GM12878 (cell line): ENCODE data around the gene CLNS1A. TPM values are rescaled to one million over a fixed set of nuclear protein-coding genes. Genes with fewer than 3 reads are reported as not detected.

Source experiments
- ATAC-seq: fragments of 200-7000 bp; cut with Tn5 transposase; 3 replicates; pipeline ENCODE4 v1.9.1; 2020; ENCODE audit warnings: mild to moderate bottlenecking, moderate library complexity
- BruUV-seq: library from RNA; stranded (reverse); fragments of 400-500 nt; replicated peaks from 2 replicates; lab custom pipeline; 2021; lab: Mats Ljungman, UMichigan
- CTCF ChIA-PET: fragments of 300-600 bp; sonication (Branson Sonifier 250); formaldehyde crosslinking; extraction: SDS; loops from one replicate; lab custom pipeline; 2021; ENCODE audit warnings: inconsistent platforms; lab: Yijun Ruan, JAX
- POLR2A ChIA-PET: fragments of 350-600 bp; formaldehyde crosslinking; extraction: SDS; loops from one replicate; lab custom pipeline; 2021; ENCODE audit warnings: inconsistent platforms; lab: Charles Lee
- RAD21 ChIA-PET: fragments of 300-600 bp; sonication (Branson Sonifier 250); formaldehyde crosslinking; loops from one replicate; lab custom pipeline; 2023; ENCODE audit warnings: antibody characterized with exemption; ENCODE audit not compliant: unreplicated experiment; lab: Charles Lee
- SMC1A ChIA-PET: fragments of 300-600 bp; sonication (Branson Sonifier 250); formaldehyde crosslinking; loops from one replicate; lab custom pipeline; 2023; ENCODE audit not compliant: unreplicated experiment, uncharacterized antibody; lab: Charles Lee
- DNase-seq: peaks from one replicate; pipeline ENCODE4 v3.0.0-alpha.2; 2011; ENCODE audit warnings: low read depth, low spot score
- FAIRE-seq: peaks from 3 replicates; lab custom pipeline; 2011; peaks lifted over from hg19 to GRCh38; lab: Jason Lieb, UNC
- H2AFZ ChIP-seq: 2 replicates; pipeline ENCODE4 v1.6.0; 2011; ENCODE audit warnings: low read depth, low read length, control low read depth; ENCODE audit not compliant: control insufficient read depth
- H3K27ac ChIP-seq: 2 replicates; pipeline ENCODE4 v1.5.1; 2011; ENCODE audit warnings: control low read depth; ENCODE audit not compliant: control insufficient read depth, insufficient read depth
- H3K27me3 ChIP-seq, 2 experiments: replicated peaks in 1 of 2; 2 replicates each; pipeline versions ENCODE4 v1.6.0 to v1.6.1; 2011; ENCODE audit warnings: low read length in 1 of 2; ENCODE audit not compliant: control insufficient read depth in 2 of 2, insufficient read depth in 2 of 2
- H3K36me3 ChIP-seq, 2 experiments: 2 replicates each; pipeline ENCODE4 v1.5.1; 2011; ENCODE audit warnings: low read length in 1 of 2; ENCODE audit not compliant: control insufficient read depth in 2 of 2, insufficient read depth in 2 of 2
- H3K4me1 ChIP-seq: 2 replicates; pipeline ENCODE4 v1.6.1; 2011; ENCODE audit warnings: mild to moderate bottlenecking, low read length, moderate library complexity, mixed read lengths; ENCODE audit not compliant: control insufficient read depth, insufficient read depth
- H3K4me2 ChIP-seq: 2 replicates; pipeline ENCODE4 v1.6.0; 2011; ENCODE audit warnings: control low read depth; ENCODE audit not compliant: control insufficient read depth, insufficient read depth
- H3K4me3 ChIP-seq: fragments of 200-600 bp; sonication (generic); 2 replicates; pipeline ENCODE4 v1.5.1; 2016
- H3K79me2 ChIP-seq: 2 replicates; pipeline ENCODE4 v1.6.0; 2011; ENCODE audit warnings: low read length; ENCODE audit not compliant: control insufficient read depth, insufficient read depth
- H3K9ac ChIP-seq: 2 replicates; pipeline ENCODE4 v1.8.0; 2011; ENCODE audit warnings: low read length, control low read depth, mixed read lengths; ENCODE audit not compliant: control insufficient read depth, insufficient read depth
- H3K9me3 ChIP-seq: replicated peaks from 3 replicates; pipeline ENCODE4 v1.5.1; 2011; ENCODE audit warnings: mild to moderate bottlenecking, low read length; ENCODE audit not compliant: control insufficient read depth, insufficient read depth
- H4K20me1 ChIP-seq: 2 replicates; pipeline ENCODE4 v1.6.0; 2011; ENCODE audit not compliant: control insufficient read depth, insufficient read depth
- ATF2 ChIP-seq: IDR thresholded peaks from 2 replicates; pipeline ENCODE4 v1.6.1; 2012; ENCODE audit warnings: low read length, inconsistent platforms
- E2F4 ChIP-seq: IDR thresholded peaks from 2 replicates; pipeline ENCODE4 v1.6.1; 2012; ENCODE audit warnings: low read depth, low read length, improper control_type of control experiment
- EGR1 ChIP-seq, 2 experiments: IDR thresholded peaks; 1 replicate in 1 of 2; 2 replicates in 1 of 2; pipeline ENCODE4 v1.6.1; 2011 to 2012; ENCODE audit warnings: low read depth in 2 of 2, low read length in 2 of 2, borderline replicate concordance in 1 of 2, mild to moderate bottlenecking in 1 of 2, moderate library complexity in 1 of 2
- EP300 ChIP-seq, 2 experiments: fragments of 150-350 bp in 1 of 2; IDR thresholded peaks; 2 replicates each; pipeline ENCODE4 v1.6.1; 2011 to 2012; ENCODE audit warnings: low read depth in 2 of 2, low read length in 2 of 2, borderline replicate concordance in 1 of 2, improper control_type of control experiment in 1 of 2, inconsistent platforms in 1 of 2; ENCODE audit not compliant: control insufficient read depth in 1 of 2
- RFX5 ChIP-seq: IDR thresholded peaks from 2 replicates; pipeline ENCODE4 v1.6.1; 2011; ENCODE audit warnings: low read depth, low read length, improper control_type of control experiment
- SIN3A ChIP-seq: IDR thresholded peaks from 2 replicates; pipeline ENCODE4 v1.6.1; 2012; ENCODE audit warnings: low read depth, low read length, improper control_type of control experiment
- SMC3 ChIP-seq: IDR thresholded peaks from 2 replicates; pipeline ENCODE4 v1.6.1; 2011; ENCODE audit warnings: low read length, improper control_type of control experiment, borderline replicate concordance
- SRF ChIP-seq, 2 experiments: IDR thresholded peaks; 2 replicates each; pipeline ENCODE4 v1.6.1; 2011; ENCODE audit warnings: low read depth in 2 of 2, low read length in 2 of 2, mild to moderate bottlenecking in 1 of 2, moderate library complexity in 1 of 2
- ZBTB4 ChIP-seq: fragments of 450-650 bp; formaldehyde crosslinking; IDR thresholded peaks from 2 replicates; pipeline ENCODE4 v1.4.0; 2022; ENCODE audit warnings: mild to moderate bottlenecking, moderate library complexity
- ZNF384 ChIP-seq: IDR thresholded peaks from 2 replicates; pipeline ENCODE4 v1.6.1; 2012; ENCODE audit warnings: low read depth, mild to moderate bottlenecking, low read length, improper control_type of control experiment, borderline replicate concordance
- WGBS: methylation state at CpG from one replicate; pipeline ENCODE4 v1.1.6; 2016; ENCODE audit warnings: low lambda C conversion rate; ENCODE audit not compliant: insufficient replicate concordance, insufficient coverage; ENCODE audit errors: missing lambda C conversion rate; 5-methylcytosine and 5-hydroxymethylcytosine counted together
- in situ Hi-C: fragments of 300-500 bp; cut with MboI; formaldehyde crosslinking; loops from 9 replicates; pipeline ENCODE4 v1.14.3; 2018; ENCODE audit warnings: mixed read lengths
- intact Hi-C: fragments of 100-400 bp; cut with micrococcal nuclease; formaldehyde crosslinking; loops from one replicate; pipeline ENCODE4 v1.14.2; 2022; ENCODE audit not compliant: unreplicated experiment
- polyA plus RNA-seq, 11 experiments: library from polyadenylated mRNA; depleted of rRNA in 4 of 11; unstranded in 6 of 11; stranded (reverse) in 5 of 11; fragments of >200 nt; fragmentation: Nextera tagmentation in 4 of 11; fragmentation: Illumina TruSeq in 1 of 11; extraction: Ambion mirVana in 4 of 11; extraction: Trizol in 1 of 11; gene quantifications; 1 replicate in 1 of 11; 2 replicates in 10 of 11; pipeline versions ENCODE4 v1.2.1 to v1.2.3, GENCODE V29; 2011 to 2016; ENCODE audit warnings: inconsistent platforms in 2 of 11, missing spikeins in 2 of 11, low read depth in 1 of 11
- total RNA-seq, 4 experiments: library from RNA; depleted of rRNA in 3 of 4; stranded (reverse); fragments of >200 nt in 3 of 4; fragmentation: Illumina TruSeq in 1 of 4; extraction: Trizol in 1 of 4; gene quantifications; 2 replicates each; pipeline versions ENCODE4 v1.2.1 to v1.2.3, GENCODE V29; 2013 to 2021

CLNS1A gene
- total and polyA plus RNA-seq, 10 of the 15 experiments (the other 5 are each of a cell fraction or from before 2014, with no cell fraction given) = 74.1 to 247 (median 167) TPM

- TF ChIP-seq RFX5 (no peak), SMC3 (no peak), E2F4 (no peak), ZNF384 (no peak)
- ATAC-seq (no peak), DNase-seq (no peak), FAIRE-seq (no peak)
- no peaks in the 10 kb centered on the region for H3K9me3 ChIP-seq
- intact Hi-C loops (no loop called here), in situ Hi-C loops (no loop called here)
- CTCF ChIA-PET = no interaction called here
- H3K36me3 ChIP-seq = no peaks in the 10 kb centered on the region
- POLR2A ChIA-PET = no interaction called here
- BruUV-seq = no TSS peak
- H3K4me1 ChIP-seq = no peaks in the 10 kb centered on the region
- no peaks in the 10 kb centered on the region for H3K27me3 ChIP-seq
- H4K20me1 ChIP-seq = no peaks in the 10 kb centered on the region
- SMC1A ChIA-PET = interaction anchor here (1.3 to 1.4 kb wide), 2 partner anchors 10 to 16 kb away, joined by 3 to 5 read pairs; no protein-coding TSS in a partner anchor
- no peak overlapping the region for H2AFZ ChIP-seq
- H3K79me2 ChIP-seq = no peaks in the 10 kb centered on the region
- RAD21 ChIA-PET = no interaction called here
- no peak overlapping the region for H3K4me3 ChIP-seq
- 42% methylated on average over 3 of the region's 3 CpGs for WGBS
- no peak overlapping the region for H3K27ac ChIP-seq
- H3K9ac ChIP-seq = no peak overlapping the region
- no peak overlapping the region for H3K4me2 ChIP-seq
These were observed 10.2 kb upstream of the CLNS1A start for GRCh38 chr11:77647654-77648305.

GRCh38 chr11:77644887-77645286, 7.3 kb upstream of the CLNS1A start:
- Histone ChIP-seq H3K9ac (no peak overlapping the region), H3K4me3 (no peak overlapping the region), H3K79me2 (no peaks in the 10 kb centered on the region), H3K27ac (no peak overlapping the region), H3K9me3 (peaks cover under 1% of the 10 kb centered on the region; the same call in 2 of the 3 replicates), H3K27me3 (no peaks in the 10 kb centered on the region), H2AFZ (no peak overlapping the region), H3K4me1 (no peaks in the 10 kb centered on the region), H4K20me1 (no peaks in the 10 kb centered on the region), H3K36me3 (no peaks in the 10 kb centered on the region), H3K4me2 (no peak overlapping the region)
- DNase-seq = no peak
- FAIRE-seq = no peak
- intact Hi-C loops = no loop called here
- in situ Hi-C loops = no loop called here
- no peak for ATAC-seq
- SMC1A ChIA-PET = no interaction called here
- WGBS = 38% methylated on average over 1 of the region's 1 CpG
- no TSS peak for BruUV-seq
- POLR2A ChIA-PET = interaction anchor here (0.6 kb wide), 1 partner anchor 450 kb away, joined by 4 read pairs; no protein-coding TSS in a partner anchor
- RAD21 ChIA-PET = no interaction called here
- CTCF ChIA-PET = no interaction called here
- TF ChIP-seq SRF (IDR thresholded peaks at IDR 0.05; ENCODE audit: low read depth in 2 of 2, low read length in 2 of 2) (no peak), EGR1 (IDR thresholded peaks at IDR 0.05; ENCODE audit: borderline replicate concordance in 1 of 2, low read depth in 2 of 2, low read length in 2 of 2) (no peak), ATF2 (no peak), EP300 (IDR thresholded peaks at IDR 0.05; ENCODE audit: borderline replicate concordance in 1 of 2, control insufficient read depth in 1 of 2, low read depth in 2 of 2, low read length in 2 of 2) (no peak), SIN3A (no peak), ZBTB4 (CRISPR knock-in tag) (no peak)
